Measurements from ENCODE around the gene TMEM81. TPM values are rescaled to one million over a fixed set of nuclear protein-coding genes. Genes with fewer than 3 reads are reported as not detected.

The TMEM81 gene
- total and polyA plus RNA-seq, 2 experiments from 2014 or later, result 3.6 to 4.5 TPM

DNA sequence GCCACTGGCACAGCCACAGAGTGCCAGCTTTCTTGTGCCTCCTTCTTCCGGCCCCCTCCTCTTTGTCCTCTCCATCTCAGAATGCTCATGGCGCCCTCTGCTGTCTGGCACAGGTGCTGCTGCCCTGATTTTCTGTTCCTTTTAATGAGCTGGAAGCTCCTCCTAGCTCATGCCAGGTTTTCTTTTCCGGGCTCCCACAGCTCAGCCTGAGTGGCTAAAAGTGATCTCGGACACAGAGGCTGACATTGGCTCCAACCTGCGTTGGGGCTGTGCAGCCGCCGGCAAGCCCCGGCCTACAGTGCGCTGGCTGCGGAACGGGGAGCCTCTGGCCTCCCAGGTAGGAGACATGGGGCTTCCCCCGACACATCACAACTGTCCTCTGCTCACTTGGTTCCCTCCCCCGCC is 22.6 kb downstream of the TMEM81 start:
- H3K9me2 ChIP-seq (ENCODE audit: insufficient read depth), result no peaks in the 10 kb centered on the region
- ATAC-seq (peak; percentile 88), DNase-seq (ENCODE audit: low spot score) (peak; percentile 97)
- no peaks in the 10 kb centered on the region for H3K27me3 ChIP-seq (ENCODE audit: insufficient read depth)
- 0 out of 2 replicates have a peak overlapping the region, but pooled peaks have one; percentile 78 for H3K27ac Mint-ChIP-seq
- no peak overlapping the region for H3K27ac ChIP-seq (ENCODE audit: low read depth)
- no peaks in the 10 kb centered on the region for H3F3A ChIP-seq (replicated peaks; ENCODE audit: low read depth)
- H3K4me1 Mint-ChIP-seq, result peaks cover 14% of the 10 kb centered on the region
- TF ChIP-seq, protein P1, sequence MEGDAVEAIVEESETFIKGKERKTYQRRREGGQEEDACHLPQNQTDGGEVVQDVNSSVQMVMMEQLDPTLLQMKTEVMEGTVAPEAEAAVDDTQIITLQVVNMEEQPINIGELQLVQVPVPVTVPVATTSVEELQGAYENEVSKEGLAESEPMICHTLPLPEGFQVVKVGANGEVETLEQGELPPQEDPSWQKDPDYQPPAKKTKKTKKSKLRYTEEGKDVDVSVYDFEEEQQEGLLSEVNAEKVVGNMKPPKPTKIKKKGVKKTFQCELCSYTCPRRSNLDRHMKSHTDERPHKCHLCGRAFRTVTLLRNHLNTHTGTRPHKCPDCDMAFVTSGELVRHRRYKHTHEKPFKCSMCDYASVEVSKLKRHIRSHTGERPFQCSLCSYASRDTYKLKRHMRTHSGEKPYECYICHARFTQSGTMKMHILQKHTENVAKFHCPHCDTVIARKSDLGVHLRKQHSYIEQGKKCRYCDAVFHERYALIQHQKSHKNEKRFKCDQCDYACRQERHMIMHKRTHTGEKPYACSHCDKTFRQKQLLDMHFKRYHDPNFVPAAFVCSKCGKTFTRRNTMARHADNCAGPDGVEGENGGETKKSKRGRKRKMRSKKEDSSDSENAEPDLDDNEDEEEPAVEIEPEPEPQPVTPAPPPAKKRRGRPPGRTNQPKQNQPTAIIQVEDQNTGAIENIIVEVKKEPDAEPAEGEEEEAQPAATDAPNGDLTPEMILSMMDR (conservative IDR thresholded peaks at IDR 0.05; ENCODE audit: low read depth in 2 of 2), result peak; percentile 93 to 96
- no peak for TF ChIP-seq ZNF114 (CRISPR knock-in tag; IDR thresholded peaks at IDR 0.05)
- H3K36me3 ChIP-seq (ENCODE audit: insufficient read depth), result no peaks in the 10 kb centered on the region
- H3K4me1 ChIP-seq (ENCODE audit: insufficient read depth), result no peaks in the 10 kb centered on the region
- H3K27me3 Mint-ChIP-seq (ENCODE audit: insufficient read depth, low read depth, poor library complexity), result peaks cover 13% of the 10 kb centered on the region
- H3K79me2 ChIP-seq (replicated peaks; ENCODE audit: insufficient read depth), result no peaks in the 10 kb centered on the region
- H3K4me3 Mint-ChIP-seq, result no peak overlapping the region
- H3K9me3 Mint-ChIP-seq, result no peaks in the 10 kb centered on the region
- no peaks in the 10 kb centered on the region for H3K36me3 Mint-ChIP-seq (ENCODE audit: low read depth)
- H3K4me3 ChIP-seq, result no peak overlapping the region
- 0 out of 2 replicates have a peak overlapping the region, but pooled peaks have one; percentile 11 for H3K4me2 ChIP-seq
- no peaks in the 10 kb centered on the region for H4K20me1 ChIP-seq (replicated peaks; ENCODE audit: insufficient read depth)
- peak overlapping the region; percentile 60 for H2AFZ ChIP-seq

DNA sequence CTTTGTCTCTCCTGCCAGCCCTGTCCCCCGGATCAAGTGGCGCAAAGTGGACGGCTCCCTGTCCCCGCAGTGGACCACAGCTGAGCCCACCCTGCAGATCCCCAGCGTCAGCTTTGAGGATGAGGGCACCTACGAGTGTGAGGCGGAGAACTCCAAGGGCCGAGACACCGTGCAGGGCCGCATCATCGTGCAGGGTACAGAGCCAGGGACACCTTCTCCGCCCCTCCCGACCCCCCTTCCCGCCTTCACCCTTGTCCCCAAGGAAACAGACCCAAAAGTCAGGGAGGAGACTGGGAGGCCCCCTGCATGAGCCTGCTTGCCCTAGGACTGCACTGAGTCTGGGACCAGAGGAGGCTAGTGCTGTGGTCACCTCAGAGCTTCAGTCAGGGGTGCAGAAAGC is 23.0 kb downstream of the TMEM81 start:
- H3K27me3 Mint-ChIP-seq (ENCODE audit: insufficient read depth, low read depth, poor library complexity), result peaks cover 13% of the 10 kb centered on the region
- no peaks in the 10 kb centered on the region for H3K79me2 ChIP-seq (replicated peaks; ENCODE audit: insufficient read depth)
- H3K36me3 Mint-ChIP-seq (ENCODE audit: low read depth), result no peaks in the 10 kb centered on the region
- DNase-seq (ENCODE audit: low spot score), result peak; percentile 34
- no peaks in the 10 kb centered on the region for H3F3A ChIP-seq (replicated peaks; ENCODE audit: low read depth)
- H3K4me1 ChIP-seq (ENCODE audit: insufficient read depth), result no peaks in the 10 kb centered on the region
- no peaks in the 10 kb centered on the region for H4K20me1 ChIP-seq (replicated peaks; ENCODE audit: insufficient read depth)
- H3K27ac Mint-ChIP-seq, result no peak overlapping the region
- no peak overlapping the region for H3K4me3 Mint-ChIP-seq
- no peak overlapping the region for H3K27ac ChIP-seq (ENCODE audit: low read depth)
- peaks cover 14% of the 10 kb centered on the region for H3K4me1 Mint-ChIP-seq
- H3K9me3 Mint-ChIP-seq, result no peaks in the 10 kb centered on the region
- ATAC-seq, result peak; percentile 34
- H3K36me3 ChIP-seq (ENCODE audit: insufficient read depth), result no peaks in the 10 kb centered on the region
- H3K9me2 ChIP-seq (ENCODE audit: insufficient read depth), result no peaks in the 10 kb centered on the region
- H2AFZ ChIP-seq, result 0 out of 2 replicates have a peak overlapping the region, but pooled peaks have one; percentile 60
- no peaks in the 10 kb centered on the region for H3K27me3 ChIP-seq (ENCODE audit: insufficient read depth)
- no peak overlapping the region for H3K4me2 ChIP-seq
- no peak overlapping the region for H3K4me3 ChIP-seq
- TF ChIP-seq, protein P2, sequence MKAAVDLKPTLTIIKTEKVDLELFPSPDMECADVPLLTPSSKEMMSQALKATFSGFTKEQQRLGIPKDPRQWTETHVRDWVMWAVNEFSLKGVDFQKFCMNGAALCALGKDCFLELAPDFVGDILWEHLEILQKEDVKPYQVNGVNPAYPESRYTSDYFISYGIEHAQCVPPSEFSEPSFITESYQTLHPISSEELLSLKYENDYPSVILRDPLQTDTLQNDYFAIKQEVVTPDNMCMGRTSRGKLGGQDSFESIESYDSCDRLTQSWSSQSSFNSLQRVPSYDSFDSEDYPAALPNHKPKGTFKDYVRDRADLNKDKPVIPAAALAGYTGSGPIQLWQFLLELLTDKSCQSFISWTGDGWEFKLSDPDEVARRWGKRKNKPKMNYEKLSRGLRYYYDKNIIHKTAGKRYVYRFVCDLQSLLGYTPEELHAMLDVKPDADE (IDR thresholded peaks at IDR 0.05), result no peak
- TF ChIP-seq NANOG (IDR thresholded peaks at IDR 0.05; ENCODE audit: borderline replicate concordance), result no peak
- TF ChIP-seq, protein P3, sequence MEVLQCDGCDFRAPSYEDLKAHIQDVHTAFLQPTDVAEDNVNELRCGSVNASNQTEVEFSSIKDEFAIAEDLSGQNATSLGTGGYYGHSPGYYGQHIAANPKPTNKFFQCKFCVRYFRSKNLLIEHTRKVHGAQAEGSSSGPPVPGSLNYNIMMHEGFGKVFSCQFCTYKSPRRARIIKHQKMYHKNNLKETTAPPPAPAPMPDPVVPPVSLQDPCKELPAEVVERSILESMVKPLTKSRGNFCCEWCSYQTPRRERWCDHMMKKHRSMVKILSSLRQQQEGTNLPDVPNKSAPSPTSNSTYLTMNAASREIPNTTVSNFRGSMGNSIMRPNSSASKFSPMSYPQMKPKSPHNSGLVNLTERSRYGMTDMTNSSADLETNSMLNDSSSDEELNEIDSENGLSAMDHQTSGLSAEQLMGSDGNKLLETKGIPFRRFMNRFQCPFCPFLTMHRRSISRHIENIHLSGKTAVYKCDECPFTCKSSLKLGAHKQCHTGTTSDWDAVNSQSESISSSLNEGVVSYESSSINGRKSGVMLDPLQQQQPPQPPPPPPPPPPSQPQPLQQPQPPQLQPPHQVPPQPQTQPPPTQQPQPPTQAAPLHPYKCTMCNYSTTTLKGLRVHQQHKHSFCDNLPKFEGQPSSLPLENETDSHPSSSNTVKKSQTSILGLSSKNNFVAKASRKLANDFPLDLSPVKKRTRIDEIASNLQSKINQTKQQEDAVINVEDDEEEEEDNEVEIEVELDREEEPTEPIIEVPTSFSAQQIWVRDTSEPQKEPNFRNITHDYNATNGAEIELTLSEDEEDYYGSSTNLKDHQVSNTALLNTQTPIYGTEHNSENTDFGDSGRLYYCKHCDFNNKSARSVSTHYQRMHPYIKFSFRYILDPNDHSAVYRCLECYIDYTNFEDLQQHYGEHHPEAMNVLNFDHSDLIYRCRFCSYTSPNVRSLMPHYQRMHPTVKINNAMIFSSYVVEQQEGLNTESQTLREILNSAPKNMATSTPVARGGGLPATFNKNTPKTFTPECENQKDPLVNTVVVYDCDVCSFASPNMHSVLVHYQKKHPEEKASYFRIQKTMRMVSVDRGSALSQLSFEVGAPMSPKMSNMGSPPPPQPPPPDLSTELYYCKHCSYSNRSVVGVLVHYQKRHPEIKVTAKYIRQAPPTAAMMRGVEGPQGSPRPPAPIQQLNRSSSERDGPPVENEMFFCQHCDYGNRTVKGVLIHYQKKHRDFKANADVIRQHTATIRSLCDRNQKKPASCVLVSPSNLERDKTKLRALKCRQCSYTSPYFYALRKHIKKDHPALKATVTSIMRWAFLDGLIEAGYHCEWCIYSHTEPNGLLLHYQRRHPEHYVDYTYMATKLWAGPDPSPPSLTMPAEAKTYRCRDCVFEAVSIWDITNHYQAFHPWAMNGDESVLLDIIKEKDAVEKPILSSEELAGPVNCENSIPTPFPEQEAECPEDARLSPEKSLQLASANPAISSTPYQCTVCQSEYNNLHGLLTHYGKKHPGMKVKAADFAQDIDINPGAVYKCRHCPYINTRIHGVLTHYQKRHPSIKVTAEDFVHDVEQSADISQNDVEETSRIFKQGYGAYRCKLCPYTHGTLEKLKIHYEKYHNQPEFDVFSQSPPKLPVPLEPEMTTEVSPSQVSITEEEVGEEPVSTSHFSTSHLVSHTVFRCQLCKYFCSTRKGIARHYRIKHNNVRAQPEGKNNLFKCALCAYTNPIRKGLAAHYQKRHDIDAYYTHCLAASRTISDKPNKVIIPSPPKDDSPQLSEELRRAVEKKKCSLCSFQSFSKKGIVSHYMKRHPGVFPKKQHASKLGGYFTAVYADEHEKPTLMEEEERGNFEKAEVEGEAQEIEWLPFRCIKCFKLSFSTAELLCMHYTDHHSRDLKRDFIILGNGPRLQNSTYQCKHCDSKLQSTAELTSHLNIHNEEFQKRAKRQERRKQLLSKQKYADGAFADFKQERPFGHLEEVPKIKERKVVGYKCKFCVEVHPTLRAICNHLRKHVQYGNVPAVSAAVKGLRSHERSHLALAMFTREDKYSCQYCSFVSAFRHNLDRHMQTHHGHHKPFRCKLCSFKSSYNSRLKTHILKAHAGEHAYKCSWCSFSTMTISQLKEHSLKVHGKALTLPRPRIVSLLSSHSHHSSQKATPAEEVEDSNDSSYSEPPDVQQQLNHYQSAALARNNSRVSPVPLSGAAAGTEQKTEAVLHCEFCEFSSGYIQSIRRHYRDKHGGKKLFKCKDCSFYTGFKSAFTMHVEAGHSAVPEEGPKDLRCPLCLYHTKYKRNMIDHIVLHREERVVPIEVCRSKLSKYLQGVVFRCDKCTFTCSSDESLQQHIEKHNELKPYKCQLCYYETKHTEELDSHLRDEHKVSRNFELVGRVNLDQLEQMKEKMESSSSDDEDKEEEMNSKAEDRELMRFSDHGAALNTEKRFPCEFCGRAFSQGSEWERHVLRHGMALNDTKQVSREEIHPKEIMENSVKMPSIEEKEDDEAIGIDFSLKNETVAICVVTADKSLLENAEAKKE (CRISPR knock-in tag; IDR thresholded peaks at IDR 0.05), result no peak
- TF ChIP-seq STAT1 (IDR thresholded peaks at IDR 0.05; ENCODE audit: unreplicated experiment), result no peak
- TF ChIP-seq, protein P4, sequence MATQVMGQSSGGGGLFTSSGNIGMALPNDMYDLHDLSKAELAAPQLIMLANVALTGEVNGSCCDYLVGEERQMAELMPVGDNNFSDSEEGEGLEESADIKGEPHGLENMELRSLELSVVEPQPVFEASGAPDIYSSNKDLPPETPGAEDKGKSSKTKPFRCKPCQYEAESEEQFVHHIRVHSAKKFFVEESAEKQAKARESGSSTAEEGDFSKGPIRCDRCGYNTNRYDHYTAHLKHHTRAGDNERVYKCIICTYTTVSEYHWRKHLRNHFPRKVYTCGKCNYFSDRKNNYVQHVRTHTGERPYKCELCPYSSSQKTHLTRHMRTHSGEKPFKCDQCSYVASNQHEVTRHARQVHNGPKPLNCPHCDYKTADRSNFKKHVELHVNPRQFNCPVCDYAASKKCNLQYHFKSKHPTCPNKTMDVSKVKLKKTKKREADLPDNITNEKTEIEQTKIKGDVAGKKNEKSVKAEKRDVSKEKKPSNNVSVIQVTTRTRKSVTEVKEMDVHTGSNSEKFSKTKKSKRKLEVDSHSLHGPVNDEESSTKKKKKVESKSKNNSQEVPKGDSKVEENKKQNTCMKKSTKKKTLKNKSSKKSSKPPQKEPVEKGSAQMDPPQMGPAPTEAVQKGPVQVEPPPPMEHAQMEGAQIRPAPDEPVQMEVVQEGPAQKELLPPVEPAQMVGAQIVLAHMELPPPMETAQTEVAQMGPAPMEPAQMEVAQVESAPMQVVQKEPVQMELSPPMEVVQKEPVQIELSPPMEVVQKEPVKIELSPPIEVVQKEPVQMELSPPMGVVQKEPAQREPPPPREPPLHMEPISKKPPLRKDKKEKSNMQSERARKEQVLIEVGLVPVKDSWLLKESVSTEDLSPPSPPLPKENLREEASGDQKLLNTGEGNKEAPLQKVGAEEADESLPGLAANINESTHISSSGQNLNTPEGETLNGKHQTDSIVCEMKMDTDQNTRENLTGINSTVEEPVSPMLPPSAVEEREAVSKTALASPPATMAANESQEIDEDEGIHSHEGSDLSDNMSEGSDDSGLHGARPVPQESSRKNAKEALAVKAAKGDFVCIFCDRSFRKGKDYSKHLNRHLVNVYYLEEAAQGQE (IDR thresholded peaks at IDR 0.05; ENCODE audit: unreplicated experiment), result no peak
- no peak for TF ChIP-seq CREB1 (CRISPR knock-in tag; IDR thresholded peaks at IDR 0.05; ENCODE audit: low read depth)
